Measurements from ENCODE around the gene RNASEH2C.
A peak's percentile ranks its signal among the peaks of the same experiment; 100 is the strongest.
"Not testable (repeated sequence)": the region's sequence is repeated elsewhere in the genome, so short reads cannot be mapped to it uniquely, and the experiment has no call there.

The RNASEH2C gene

DNA sequence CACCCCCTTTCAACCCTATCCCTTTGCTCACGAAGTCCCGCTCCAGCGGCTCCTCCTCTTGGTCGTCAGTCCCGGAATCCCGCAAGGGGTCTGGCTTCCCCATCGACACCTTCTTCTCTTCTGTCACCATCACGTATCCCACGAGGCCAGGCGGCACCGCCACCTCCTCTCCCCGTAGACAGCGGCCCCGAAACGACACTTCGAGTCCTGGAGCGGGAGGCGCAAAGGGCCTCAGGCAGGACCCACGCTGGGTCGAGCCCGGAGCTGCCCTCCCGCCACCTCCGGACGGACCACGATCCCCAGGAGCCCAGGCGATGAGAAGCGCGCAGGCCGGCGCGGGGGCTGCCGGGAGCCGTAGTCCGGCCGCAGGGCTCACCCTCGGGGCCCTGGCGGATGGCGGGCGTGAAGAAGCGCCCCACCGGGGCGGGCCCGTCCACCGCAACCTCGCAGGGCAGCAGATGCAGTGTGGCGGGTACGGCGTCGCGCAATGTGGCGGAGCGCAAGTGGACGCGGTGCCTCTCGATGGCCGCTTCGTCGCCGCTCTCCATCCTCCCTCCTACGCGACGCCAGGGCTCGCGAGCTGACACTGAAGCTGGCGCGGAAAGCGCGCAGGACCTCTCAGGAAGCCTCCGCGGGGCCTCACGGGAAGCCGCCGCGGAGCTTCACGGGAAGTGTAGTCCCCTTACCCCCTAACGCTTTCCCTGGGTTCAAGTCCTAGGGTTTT is at the start of gene RNASEH2C:
TSS of gene RNASEH2C (minus strand) at position 588 of the 724 bp plus-strand sequence. CDS start at position 548, 40 bp downstream.
- H3K79me2 ChIP-seq (ENCODE audit: low read length) = peaks cover 26% of the 10 kb centered on the region
- TF ChIP-seq EZH2phosphoT487 (IDR thresholded peaks at IDR 0.05; ENCODE audit: low read depth) = no peak
- TF ChIP-seq, protein P1, sequence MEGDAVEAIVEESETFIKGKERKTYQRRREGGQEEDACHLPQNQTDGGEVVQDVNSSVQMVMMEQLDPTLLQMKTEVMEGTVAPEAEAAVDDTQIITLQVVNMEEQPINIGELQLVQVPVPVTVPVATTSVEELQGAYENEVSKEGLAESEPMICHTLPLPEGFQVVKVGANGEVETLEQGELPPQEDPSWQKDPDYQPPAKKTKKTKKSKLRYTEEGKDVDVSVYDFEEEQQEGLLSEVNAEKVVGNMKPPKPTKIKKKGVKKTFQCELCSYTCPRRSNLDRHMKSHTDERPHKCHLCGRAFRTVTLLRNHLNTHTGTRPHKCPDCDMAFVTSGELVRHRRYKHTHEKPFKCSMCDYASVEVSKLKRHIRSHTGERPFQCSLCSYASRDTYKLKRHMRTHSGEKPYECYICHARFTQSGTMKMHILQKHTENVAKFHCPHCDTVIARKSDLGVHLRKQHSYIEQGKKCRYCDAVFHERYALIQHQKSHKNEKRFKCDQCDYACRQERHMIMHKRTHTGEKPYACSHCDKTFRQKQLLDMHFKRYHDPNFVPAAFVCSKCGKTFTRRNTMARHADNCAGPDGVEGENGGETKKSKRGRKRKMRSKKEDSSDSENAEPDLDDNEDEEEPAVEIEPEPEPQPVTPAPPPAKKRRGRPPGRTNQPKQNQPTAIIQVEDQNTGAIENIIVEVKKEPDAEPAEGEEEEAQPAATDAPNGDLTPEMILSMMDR (IDR thresholded peaks at IDR 0.05; ENCODE audit: low read depth, low read length) = no peak
- H3K9me3 ChIP-seq (ENCODE audit: insufficient read depth, low read length) = no peaks in the 10 kb centered on the region
- H3K27me3 ChIP-seq (ENCODE audit: low read depth, low read length) = no peaks in the 10 kb centered on the region
- peak within 1 kb of the TSS; percentile 57 for H3K27ac ChIP-seq (ENCODE audit: low read length)
- peak within 1 kb of the TSS; percentile 71 for H3K9ac ChIP-seq (ENCODE audit: low read length)
- peak within 1 kb of the TSS; percentile 59; the same call in 1 of the 2 replicates for H2AFZ ChIP-seq (ENCODE audit: low read depth, low read length)
- no peaks in the 10 kb centered on the region for H4K20me1 ChIP-seq (ENCODE audit: insufficient read depth, low read length)
- peak within 1 kb of the TSS; percentile 79 for H3K4me2 ChIP-seq (ENCODE audit: low read length)
- peak within 1 kb of the TSS; percentile 83 for H3K4me3 ChIP-seq (ENCODE audit: low read length)
- peaks cover 38% of the 10 kb centered on the region for H3K36me3 ChIP-seq (replicated peaks; ENCODE audit: low read depth, low read length)
- H3K4me1 ChIP-seq (ENCODE audit: low read length) = peaks cover 7% of the 10 kb centered on the region; the same call in 1 of the 2 replicates

DNA sequence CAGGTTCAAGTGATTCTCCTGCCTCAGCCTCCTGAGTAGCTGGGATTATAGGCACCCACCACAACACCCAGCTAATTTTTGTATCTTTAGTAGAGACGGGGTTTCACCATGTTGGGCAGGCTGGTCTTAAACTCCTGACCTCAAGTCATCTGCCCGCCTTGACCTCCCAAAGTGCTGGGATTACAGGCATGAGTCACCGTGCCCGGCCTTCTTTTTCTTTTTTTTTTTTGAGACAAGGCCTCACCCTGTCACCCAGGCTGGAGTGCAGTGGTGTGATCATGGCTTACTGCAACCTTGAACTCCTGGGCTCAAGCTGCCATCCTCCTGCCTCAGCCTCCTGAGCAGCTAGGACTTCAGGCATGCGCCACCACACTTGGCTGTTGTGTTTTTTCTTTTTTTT is 47.2 kb upstream of the RNASEH2C start:
- not testable (repeated sequence) for H3K9ac ChIP-seq (ENCODE audit: low read length); H3K4me2 ChIP-seq (ENCODE audit: low read length); H4K20me1 ChIP-seq (ENCODE audit: insufficient read depth, low read length); H3K4me3 ChIP-seq (ENCODE audit: low read length); H3K79me2 ChIP-seq (ENCODE audit: low read length); H3K9me3 ChIP-seq (ENCODE audit: insufficient read depth, low read length); H3K27ac ChIP-seq (ENCODE audit: low read length); H3K36me3 ChIP-seq (replicated peaks; ENCODE audit: low read depth, low read length); H2AFZ ChIP-seq (ENCODE audit: low read depth, low read length); H3K27me3 ChIP-seq (ENCODE audit: low read depth, low read length); H3K4me1 ChIP-seq (ENCODE audit: low read length)

DNA sequence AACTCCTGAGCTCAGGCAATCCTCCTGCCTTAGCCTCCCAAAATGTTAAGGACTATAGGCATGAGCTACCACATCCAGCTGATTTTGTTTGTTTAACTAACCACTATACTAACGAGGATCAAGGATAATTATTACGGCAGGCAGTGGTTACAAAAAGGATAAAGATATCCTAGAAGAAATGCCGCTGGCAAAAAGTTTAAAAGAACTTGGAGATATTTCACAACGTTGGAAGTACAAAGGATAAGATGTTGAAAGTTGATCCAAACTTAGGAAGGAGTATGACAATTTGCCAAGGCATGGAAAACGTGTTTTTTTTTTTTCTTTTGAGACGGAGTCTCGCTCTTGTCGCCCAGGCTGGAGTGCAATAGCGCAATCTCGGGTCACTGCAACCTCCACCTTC is 46.8 kb upstream of the RNASEH2C start:
- Histone ChIP-seq H3K27ac (ENCODE audit: low read length) (no peak overlapping the region), H3K9ac (ENCODE audit: low read length) (no peak overlapping the region), H3K4me1 (ENCODE audit: low read length) (0 out of 2 replicates have a peak, but pooled peaks cover 2% of the 10 kb centered on the region), H3K9me3 (ENCODE audit: insufficient read depth, low read length) (no peaks in the 10 kb centered on the region), H3K36me3 (replicated peaks; ENCODE audit: low read depth, low read length) (no peaks in the 10 kb centered on the region), H3K79me2 (ENCODE audit: low read length) (no peaks in the 10 kb centered on the region), H4K20me1 (ENCODE audit: insufficient read depth, low read length) (no peaks in the 10 kb centered on the region), H3K27me3 (ENCODE audit: low read depth, low read length) (no peaks in the 10 kb centered on the region), H3K4me2 (ENCODE audit: low read length) (no peak overlapping the region), H3K4me3 (ENCODE audit: low read length) (no peak overlapping the region), H2AFZ (ENCODE audit: low read depth, low read length) (no peak overlapping the region)
- TF ChIP-seq, protein P1 (IDR thresholded peaks at IDR 0.05; ENCODE audit: low read depth, low read length) = no peak
- no peak for TF ChIP-seq EZH2phosphoT487 (IDR thresholded peaks at IDR 0.05; ENCODE audit: low read depth)

DNA sequence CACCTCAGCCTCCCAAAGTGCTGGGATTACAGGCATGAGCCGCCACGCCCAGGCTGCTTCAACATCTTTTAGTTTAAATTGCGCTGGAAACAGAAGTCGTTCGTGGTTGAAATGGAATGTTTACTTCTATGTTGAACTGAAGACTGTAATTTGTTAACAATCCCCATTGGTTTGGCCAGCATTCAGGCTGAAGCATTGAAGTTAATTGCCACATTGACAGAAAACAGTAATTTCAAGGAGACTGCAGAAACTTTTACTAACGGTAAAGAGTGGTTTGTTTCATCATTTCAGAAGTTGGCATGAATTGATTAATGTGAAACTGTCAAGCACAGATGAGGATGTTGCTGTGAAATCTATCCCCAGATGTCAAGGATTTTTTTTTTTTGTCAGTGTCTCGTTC is 45.9 kb upstream of the RNASEH2C start:
- TF ChIP-seq, protein P1 (IDR thresholded peaks at IDR 0.05; ENCODE audit: low read depth, low read length) = no peak
- TF ChIP-seq EZH2phosphoT487 (IDR thresholded peaks at IDR 0.05; ENCODE audit: low read depth) = no peak
- Histone ChIP-seq H3K4me1 (ENCODE audit: low read length) (0 out of 2 replicates have a peak, but pooled peaks cover 2% of the 10 kb centered on the region), H4K20me1 (ENCODE audit: insufficient read depth, low read length) (no peaks in the 10 kb centered on the region), H3K4me2 (ENCODE audit: low read length) (no peak overlapping the region), H3K27ac (ENCODE audit: low read length) (no peak overlapping the region), H2AFZ (ENCODE audit: low read depth, low read length) (no peak overlapping the region), H3K79me2 (ENCODE audit: low read length) (no peaks in the 10 kb centered on the region), H3K9me3 (ENCODE audit: insufficient read depth, low read length) (no peaks in the 10 kb centered on the region), H3K9ac (ENCODE audit: low read length) (no peak overlapping the region), H3K27me3 (ENCODE audit: low read depth, low read length) (0 out of 2 replicates have a peak, but pooled peaks cover 2% of the 10 kb centered on the region), H3K4me3 (ENCODE audit: low read length) (no peak overlapping the region), H3K36me3 (replicated peaks; ENCODE audit: low read depth, low read length) (no peaks in the 10 kb centered on the region)
